8988T (cell line): Measurements from ENCODE around the gene MCAT.
"Not testable (repeated sequence)": the region's sequence is repeated elsewhere in the genome, so short reads cannot be mapped to it uniquely, and the experiment has no call there.

Experiments
- DNase-seq: peaks from one replicate; pipeline ENCODE4 v3.0.0; 2011

The MCAT gene

GRCh38 chr22:43118024-43118849 is 25.0 kb downstream of the MCAT start:
- no peak for DNase-seq

GRCh38 chr22:43116932-43117331 is 26.3 kb downstream of the MCAT start:
- no peak for DNase-seq

- no peak for DNase-seq
Measured at GRCh38 chr22:43114958-43115357, 28.2 kb downstream of the MCAT start.

- no peak for DNase-seq
Measured at GRCh38 chr22:43113526-43114251, 29.5 kb downstream of the MCAT start.

GRCh38 chr22:43110927-43111623 is 32.1 kb downstream of the MCAT start:
- no peak for DNase-seq

- no peak for DNase-seq
Measured at GRCh38 chr22:43110444-43110926, 32.7 kb downstream of the MCAT start, which contains the start of gene BIK. Gene BIK, plus strand, starts transcription at chr22:43110750. Its CDS starts 13,273 bp downstream, at chr22:43124023.

GRCh38 chr22:43109921-43110443 is 33.2 kb downstream of the MCAT start:
- DNase-seq: no peak

GRCh38 chr22:43109511-43109910 is 33.7 kb downstream of the MCAT start:
- DNase-seq: no peak

- DNase-seq: no peak
Measured at GRCh38 chr22:43106302-43106701, 36.9 kb downstream of the MCAT start.

- DNase-seq: not testable (repeated sequence)
Measured at GRCh38 chr22:43104950-43105349, 38.2 kb downstream of the MCAT start.

GRCh38 chr22:43104056-43104625 is 39.1 kb downstream of the MCAT start:
- DNase-seq: not testable (repeated sequence)

GRCh38 chr22:43101306-43101705 is 41.9 kb downstream of the MCAT start:
- no peak for DNase-seq

- no peak for DNase-seq
Measured at GRCh38 chr22:43100225-43100624, 43.0 kb downstream of the MCAT start.

GRCh38 chr22:43099095-43099494 is 44.1 kb downstream of the MCAT start:
- DNase-seq: no peak

- no peak for DNase-seq
Measured at GRCh38 chr22:43098356-43098755, 44.8 kb downstream of the MCAT start.

- no peak for DNase-seq
Measured at GRCh38 chr22:43096420-43096819, 46.8 kb downstream of the MCAT start.

GRCh38 chr22:43094551-43094950 is 48.6 kb downstream of the MCAT start:
- no peak for DNase-seq

- DNase-seq: peak; percentile 45
Measured at GRCh38 chr22:43094085-43094484, 49.1 kb downstream of the MCAT start.

- no peak for DNase-seq
Measured at GRCh38 chr22:43092085-43092484, 51.1 kb downstream of the MCAT start.

GRCh38 chr22:43090130-43090789 is 52.9 kb downstream of the MCAT start:
- peak; percentile 49 for DNase-seq

- peak; percentile 86 for DNase-seq
Measured at GRCh38 chr22:43088984-43089717, 54.0 kb downstream of the MCAT start, which contains the start of gene TTLL1. Gene TTLL1, minus strand, starts transcription at chr22:43089391. Its CDS starts 13,805 bp downstream, at chr22:43075586.
